Mesenteric fat pad (tissue), 1 donor: ENCODE results near the gene ENOPH1. TPM values are rescaled to one million over a fixed set of nuclear protein-coding genes. Genes with fewer than 3 reads are reported as not detected.
"Not testable (repeated sequence)": the region's sequence is repeated elsewhere in the genome, so short reads cannot be mapped to it uniquely, and the experiment has no call there.

Experiments used
- DNase-seq: peaks from one replicate; pipeline ENCODE4 v3.0.0-alpha.2; 2020; ENCODE audit warnings: low spot score
- long read RNA-seq: library from polyadenylated mRNA; unstranded; transcript quantifications from one replicate; pipeline ENCODE4 v2.0.0, GENCODE V29; 2020
- total RNA-seq: library from RNA; stranded (reverse); fragmentation: NEBNext Ultra II Directional; extraction: Animal tissue kit (Norgen Biotek cat#: 25700); gene quantifications from one replicate; pipeline ENCODE4 v1.2.1, GENCODE V29; 2021
- donor health status: DM: yes; HTN: yes; CAD: no.

Gene ENOPH1
- 21.2 TPM for total RNA-seq
- long read RNA-seq, transcript ENOPH1-202 (5 exons, 1,689 nt): minor isoform, 15 of 218 reads
- long read RNA-seq, transcript ENOPH1-203 (6 exons, 1,874 nt): minor isoform, 27 of 218 reads
- long read RNA-seq, transcript ENOPH1-201 (6 exons, 2,025 nt): major isoform, 158 of 218 reads
- long read RNA-seq, partial matches to known transcripts: 8 of 218 reads
- long read RNA-seq, other reads (novel, unspliced or antisense): 10 of 218 reads

DNA sequence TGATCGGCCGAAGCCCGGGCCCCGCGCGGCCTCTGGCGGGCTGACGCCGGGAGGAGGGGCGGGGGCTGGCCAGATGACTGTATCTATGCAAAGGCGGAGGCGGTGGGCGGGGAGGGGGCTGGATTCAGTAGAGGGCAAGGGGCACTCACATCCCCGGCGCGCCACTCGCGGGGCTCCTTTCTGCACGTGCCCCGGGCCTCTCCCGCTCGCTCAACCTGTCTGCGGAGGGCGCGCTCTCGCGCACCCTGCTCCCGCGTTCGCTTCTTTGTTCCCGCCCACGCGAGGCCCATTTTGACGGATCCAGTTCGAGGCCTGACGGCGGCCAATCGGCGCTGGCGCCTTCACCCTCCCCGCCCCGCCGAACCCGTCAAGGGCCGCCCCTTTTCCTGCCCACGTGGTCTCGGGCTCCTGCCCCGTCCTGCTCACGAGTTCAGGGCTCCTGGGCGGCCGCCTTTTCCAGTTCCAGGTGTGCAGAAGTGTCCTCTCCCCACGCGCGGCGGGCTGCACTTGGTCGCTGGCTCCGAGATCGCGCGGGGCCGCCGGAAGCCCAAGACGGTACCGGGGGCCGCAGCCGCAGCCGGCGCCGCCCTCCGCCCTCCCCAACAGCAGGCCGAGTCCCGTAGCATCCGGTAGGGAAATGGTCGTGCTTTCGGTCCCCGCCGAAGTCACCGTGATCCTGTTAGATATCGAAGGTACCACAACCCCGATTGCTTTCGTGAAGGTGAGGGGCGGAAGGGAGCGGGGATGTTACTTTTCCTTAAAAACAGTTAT, at the start of gene ENOPH1, which contains the start of gene HNRNPDL:
TSS of gene ENOPH1 (plus strand) at position 398 of the 771 bp plus-strand sequence. CDS start at position 638, 240 bp downstream.
TSS of gene HNRNPDL (minus strand) at position 270 of the 771 bp plus-strand sequence. CDS start 772 bp downstream, outside the sequence.
- peak; percentile 99 for DNase-seq

DNA sequence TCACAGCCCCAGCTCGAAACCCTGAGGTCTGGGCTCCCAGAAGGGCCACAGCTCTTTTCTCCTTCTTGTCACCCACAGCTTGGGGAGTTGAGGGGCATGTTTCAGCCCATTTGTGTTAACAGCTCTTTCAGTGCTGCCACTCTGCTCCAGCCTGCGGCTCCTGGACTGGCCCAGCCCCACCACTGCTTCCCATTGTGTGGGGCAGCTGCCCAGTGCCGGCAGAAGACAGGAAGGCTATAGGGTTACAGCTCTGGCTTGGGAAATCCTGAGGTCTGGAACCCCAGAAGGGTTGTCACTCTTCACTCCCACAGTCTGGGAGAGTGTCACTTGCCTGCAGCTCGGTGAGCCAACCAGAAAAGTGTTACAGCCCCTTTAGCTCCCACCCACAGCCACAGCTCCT, 49.6 kb upstream of the ENOPH1 start:
- no peak for DNase-seq

DNA sequence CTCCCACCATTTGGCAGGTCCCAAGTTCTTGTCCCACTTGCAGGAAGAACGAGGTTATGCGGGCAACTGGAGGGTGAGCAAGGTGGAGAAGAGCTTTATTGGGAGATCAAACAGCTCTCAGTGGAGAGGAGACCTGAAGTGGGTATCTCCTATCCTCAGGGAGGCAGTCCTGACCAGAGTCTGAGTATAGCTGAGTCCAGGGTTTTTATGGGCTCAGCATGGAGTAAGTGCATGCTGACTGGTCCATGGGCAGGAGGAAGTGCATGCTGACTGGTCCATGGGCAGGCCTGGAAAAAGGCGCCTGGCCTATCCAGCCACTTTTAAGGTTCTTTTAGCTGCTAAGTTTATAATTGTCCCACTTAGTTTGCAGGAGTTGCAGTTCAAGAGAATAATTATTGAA, 49.2 kb upstream of the ENOPH1 start:
- no peak for DNase-seq

DNA sequence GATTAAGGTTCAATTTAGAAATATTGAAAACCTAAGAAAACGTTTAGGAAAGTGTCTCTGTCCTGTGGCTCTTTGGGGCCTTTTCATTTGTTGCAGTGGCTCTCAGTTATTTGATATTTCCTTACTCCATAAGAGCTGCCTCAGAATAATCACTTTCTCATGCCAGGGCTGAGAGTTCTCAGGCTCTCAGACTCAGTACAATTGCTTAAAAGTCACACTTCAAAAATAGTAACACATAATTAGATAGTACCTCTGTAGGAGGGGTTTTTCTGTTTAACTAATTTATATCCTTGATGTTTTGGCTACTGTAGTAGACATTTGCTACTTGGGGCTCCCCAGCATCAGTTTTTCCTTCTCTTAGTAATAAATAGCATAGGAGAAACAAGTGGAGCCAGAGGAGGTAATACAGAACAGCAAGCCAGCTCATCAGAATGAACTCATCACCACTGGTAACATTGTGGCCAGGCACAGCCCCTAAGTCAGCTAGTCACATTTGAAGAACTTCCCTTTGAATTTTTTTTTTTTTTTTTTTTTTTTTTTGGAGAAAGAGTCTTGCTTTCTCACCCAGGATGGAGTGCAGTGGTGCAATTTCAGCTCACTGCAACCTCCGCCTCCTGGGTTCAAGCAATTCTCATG, 48.6 kb upstream of the ENOPH1 start:
- no peak for DNase-seq

DNA sequence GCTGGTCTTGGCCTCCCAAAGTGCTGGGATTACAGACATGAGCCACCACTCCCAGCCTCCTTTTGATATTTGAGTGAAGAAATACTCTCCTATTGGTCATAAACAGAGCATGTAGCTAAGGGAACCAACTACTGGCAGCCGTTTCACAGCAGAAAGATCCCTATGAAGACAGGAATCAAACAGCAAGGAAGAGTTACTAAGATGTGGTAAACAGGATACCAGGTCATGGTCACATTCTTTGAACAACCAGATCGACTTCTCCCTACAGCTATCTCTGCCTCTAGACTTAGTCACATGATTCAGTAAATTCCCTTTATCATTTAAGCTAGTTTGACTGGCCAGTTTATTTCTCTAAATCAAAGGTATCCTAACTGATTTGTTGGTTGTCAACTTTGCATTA, 47.6 kb upstream of the ENOPH1 start:
- DNase-seq: no peak

DNA sequence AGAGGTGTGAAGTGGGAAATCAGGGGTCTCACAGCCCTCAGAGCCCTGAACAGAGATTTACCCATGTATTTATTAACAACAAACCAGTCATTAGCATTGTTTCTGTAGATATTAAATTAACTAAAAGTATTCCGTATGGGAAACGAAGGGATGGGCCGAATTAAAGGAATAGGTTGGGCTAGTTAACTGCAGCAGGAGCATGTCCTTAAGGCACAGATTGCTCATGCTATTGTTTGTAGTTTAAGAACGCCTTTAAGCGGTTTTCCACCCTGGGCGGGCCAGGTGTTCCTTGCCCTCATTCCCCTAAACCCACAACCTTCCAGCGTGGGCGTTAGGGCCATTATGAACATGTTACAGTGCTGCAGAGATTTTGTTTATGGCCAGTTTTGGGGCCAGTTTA, 44.1 kb upstream of the ENOPH1 start:
- not testable (repeated sequence) for DNase-seq

DNA sequence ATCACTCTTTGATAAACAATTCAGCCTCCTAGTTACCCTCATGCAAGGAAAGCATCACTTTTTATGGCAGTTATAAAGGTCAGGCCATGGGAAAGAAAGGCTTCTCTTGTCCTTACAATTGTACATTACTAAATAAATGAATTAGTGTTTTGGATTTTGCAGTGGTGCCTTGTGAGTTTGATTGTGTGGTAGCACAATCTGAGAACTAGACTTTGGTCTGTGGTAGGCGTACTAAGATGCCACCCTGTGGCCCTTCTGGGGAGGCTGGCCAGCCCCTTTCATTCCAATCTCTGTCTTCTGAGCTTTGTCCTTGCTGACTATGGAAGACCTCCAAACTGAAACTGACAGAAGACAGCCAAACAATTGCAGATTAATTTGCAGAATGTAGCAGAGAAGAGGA, 42.0 kb upstream of the ENOPH1 start:
- DNase-seq: no peak

DNA sequence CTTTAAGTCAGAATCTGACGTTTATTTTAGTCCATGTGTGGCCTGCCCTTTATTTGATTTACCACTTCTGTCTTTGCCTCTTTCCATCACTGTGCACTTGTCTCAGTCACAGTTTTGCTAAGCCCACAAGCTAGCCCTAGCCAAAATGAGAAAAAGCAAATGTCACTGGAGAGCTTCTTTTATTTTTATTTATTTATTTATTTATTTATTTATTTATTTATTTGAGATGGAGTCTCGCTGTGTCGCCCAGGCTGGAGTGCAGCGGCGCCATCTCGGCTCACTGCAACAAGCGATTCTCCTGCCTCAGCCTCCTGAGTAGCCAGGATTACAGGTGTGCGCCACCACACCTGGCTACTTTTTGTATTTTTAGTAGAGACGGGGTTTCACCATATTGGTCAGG, 40.3 kb upstream of the ENOPH1 start:
- not testable (repeated sequence) for DNase-seq

DNA sequence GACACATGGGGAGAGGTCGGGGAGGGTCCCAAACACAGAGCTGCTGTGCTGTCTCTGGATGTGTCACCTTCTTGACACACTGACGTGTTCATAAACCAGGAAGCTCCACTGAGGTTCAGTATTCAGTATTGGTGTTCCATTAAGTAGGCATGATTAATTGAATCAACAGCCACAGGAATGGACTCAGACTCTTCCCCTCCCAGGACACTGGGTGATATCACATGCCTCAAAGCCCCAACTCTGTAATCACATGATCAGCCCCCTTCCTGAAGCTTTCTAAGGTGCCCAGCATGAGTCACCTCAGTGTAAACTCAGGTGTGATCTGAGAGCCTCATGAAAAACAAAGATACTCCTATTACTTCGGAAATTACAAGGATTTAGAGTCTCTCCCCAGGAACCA, 35.5 kb upstream of the ENOPH1 start:
- DNase-seq: no peak

DNA sequence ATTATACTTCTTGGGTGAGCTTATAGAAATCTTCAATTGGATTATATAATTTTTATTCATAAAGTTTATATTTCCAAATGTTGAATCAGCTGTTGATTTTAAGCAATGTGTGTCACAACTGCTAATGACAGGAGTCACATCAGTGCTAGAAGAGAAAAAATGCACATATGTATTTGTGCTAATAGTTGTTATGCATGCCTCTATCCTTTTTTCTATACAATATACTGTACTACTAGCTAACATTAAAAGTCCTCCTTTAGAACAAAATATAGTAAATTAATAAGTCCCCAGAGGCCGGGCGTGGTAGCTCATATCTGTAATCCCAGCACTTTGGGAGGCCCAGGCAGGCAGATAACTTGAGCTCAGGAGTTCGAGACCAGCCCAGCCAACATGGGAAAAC, 32.9 kb upstream of the ENOPH1 start:
- no peak for DNase-seq

DNA sequence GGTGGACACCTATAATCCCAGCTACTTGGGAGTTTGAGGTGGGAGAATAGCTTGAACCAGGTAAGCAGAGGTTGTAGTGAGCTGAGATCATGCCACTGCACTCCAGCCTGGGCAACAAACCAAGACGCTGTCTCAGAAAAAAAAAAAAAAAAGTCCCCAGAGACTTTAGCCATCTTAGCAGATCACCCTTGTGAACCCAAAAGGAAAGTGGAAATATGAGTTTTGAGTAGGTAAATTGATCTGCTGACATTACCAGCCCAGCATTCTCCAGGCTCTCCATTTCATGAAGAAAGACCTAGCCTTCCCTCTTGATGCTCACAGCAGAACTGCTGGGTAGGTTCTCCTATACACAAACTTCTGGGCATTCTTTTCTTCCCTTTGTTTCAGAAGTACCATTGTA, 32.1 kb upstream of the ENOPH1 start:
- DNase-seq: no peak

DNA sequence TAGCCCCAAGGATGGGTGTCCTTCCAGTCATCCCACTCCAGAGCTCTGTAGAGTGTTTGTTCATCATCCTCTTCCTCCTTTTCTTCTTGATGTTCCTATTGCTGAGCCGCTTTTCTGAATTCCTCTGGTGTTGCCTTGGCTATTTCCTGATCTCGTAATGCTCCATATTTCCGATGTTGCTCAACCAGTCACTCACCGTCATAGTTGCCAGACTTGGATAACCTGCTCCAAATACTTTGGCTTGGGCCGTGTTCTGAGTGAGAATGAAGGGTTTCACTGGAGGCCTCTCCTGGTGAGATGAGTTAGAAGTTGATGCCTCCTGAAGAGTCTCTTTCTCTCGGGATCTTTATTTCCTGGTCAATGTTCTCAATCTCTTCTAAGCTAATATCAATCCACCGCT, 28.8 kb upstream of the ENOPH1 start:
- DNase-seq: no peak

DNA sequence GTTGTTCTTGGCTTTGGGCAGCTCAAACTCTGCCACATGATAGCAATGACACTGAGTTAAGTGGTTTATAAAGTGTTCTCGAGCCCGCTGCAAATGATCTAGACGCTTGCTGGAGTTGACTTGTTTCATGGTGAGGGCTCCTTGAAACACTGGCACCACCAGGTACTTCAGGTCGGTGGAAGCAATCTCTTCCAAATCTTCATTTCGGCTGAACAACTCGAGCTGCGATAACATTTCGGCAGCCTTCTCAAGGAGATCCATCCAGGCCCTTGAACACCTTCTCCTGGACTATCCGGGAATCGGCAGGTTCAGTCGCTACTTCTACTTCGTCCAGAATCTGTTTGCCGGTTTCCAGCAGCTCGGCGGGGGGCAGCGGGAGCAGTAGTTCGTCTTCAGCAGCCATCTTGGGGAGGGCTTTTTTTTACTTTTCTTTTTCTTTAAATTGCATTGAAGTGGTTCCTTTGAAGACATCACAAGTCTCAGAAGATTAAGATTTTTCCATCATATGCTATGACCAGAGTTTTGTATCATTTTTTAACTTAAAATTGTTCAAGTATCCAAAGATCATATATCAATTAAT, 28.1 kb upstream of the ENOPH1 start:
- no peak for DNase-seq

DNA sequence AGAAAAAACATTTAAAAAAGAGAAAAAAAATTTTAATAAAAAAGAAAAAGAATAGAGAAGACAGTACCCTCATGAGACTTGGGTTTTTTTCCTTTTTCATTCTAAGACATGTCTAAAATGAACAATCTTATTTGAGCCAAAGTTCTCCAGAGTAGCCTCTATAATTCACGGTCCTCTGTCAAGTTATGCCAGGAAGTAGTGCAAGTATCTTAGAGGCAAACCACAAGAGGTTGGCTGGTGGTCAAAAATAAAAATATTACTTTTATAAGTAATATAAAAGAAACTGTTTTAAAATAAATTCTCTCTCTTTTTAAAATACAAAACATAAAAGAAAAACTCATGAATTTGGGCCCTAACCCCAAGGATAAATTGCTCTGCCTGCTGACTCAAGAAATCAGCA, 26.7 kb upstream of the ENOPH1 start:
- DNase-seq: no peak

DNA sequence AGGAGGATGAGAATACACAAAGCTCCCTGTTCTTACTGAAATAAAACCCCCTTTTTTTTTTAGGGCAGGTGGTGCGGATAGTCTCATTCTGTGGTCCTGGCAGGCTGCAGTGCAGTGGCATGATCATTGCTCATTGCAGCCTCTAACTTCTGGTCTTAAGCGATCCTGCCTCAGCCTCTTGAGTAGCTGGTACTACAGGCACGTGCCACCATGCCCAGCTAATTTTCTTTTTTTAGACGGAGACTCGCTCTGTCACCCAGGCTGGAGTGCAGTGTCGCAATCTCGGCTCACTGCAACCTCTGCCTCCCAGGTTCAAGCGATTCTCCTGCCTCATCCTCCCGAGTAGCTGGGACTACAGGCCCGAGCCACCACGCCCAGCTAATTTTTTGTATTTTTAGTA, 15.3 kb upstream of the ENOPH1 start:
- not testable (repeated sequence) for DNase-seq

DNA sequence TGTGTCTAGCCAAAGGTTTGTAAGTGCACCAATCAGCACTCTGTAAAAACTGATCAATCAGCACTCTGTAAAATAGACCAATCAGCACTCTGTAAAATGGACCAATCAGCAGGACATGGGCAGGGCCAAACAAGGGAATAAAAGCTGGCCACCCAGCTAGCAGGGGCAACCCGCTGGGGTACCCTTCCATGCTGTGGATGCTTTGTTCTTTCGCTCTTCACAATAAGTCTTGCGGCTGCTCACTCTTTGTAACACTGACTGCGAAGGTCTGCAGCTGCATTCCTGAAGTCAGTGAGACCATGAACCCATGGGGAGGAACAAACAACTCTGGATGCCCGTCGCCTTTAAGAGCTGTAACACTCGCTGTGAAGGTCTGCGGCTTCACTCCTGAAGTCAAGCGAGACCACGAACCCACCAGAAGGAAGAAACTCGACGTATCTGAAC, 14.4 kb upstream of the ENOPH1 start:
- no peak for DNase-seq

DNA sequence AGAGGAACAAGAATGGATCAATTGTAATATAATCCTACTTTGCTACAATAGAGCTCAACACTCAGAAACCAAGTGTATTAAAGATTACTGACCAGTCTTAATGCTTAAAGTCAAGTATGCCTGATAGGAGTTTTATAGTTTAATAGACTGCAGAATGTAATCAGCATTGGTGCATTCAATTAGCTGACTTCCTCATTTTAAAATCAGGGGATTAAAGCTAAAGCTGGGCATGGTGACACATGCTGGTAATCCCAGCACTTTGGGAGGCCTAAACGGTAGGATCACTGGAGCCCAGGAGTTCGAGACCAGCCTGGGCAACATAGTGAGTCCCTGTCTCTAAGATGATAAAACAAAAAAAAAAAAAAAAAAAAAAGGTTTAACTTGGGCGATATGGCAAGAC, 10.9 kb upstream of the ENOPH1 start:
- no peak for DNase-seq

DNA sequence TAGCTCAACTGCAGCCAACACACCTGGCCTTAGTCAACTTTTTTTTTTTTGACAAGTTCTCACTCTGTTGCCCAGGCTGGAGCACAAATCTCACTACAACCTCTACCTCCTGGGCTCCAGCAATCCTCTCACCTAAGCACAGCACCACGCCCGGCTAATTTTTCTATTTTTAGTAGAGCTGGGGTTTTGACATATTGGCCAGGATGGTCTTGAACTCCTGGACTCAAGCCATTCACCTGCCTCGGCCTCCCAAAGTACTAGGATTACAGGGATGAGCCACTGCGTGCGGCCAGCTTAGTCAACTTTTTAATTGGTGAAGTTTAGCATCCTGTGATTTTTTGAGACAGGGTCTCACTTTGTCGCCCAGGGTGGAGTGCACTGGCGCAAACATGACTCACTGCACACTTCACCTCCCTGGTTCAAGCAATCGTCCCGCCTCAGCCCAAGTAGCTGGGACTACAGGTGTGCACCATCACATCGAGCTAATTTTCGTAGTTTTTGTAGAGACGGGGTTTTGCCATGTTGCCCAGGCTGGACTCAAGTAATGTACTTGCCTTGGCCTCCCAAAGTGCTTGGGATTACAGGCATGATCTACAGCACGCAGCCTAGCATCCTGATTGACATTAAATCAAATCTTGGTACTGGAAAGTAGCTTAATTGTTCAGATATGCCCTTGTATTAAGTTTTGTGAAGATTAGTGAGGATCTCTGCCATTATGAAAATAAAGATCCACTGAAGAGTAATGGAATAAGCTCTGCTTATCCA, 8.4 kb upstream of the ENOPH1 start:
- no peak for DNase-seq

DNA sequence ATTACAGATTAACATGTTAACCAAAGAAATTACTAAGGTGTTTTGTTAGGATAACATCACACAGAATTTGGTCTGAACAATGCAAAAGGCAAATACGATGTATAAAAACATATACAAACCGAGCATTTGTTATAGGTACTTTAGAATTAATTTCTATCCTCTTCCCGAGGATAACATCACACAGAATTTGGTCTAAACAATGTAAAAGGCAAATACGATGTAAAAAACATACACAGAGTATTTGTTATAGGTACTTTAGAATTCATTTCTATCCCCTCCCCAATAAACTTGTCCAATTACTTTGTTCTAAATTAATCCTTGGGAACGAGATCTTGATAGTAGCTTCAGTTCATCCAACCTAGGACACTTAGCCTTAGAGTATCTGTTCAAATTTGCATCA, 7.8 kb upstream of the ENOPH1 start:
- no peak for DNase-seq

DNA sequence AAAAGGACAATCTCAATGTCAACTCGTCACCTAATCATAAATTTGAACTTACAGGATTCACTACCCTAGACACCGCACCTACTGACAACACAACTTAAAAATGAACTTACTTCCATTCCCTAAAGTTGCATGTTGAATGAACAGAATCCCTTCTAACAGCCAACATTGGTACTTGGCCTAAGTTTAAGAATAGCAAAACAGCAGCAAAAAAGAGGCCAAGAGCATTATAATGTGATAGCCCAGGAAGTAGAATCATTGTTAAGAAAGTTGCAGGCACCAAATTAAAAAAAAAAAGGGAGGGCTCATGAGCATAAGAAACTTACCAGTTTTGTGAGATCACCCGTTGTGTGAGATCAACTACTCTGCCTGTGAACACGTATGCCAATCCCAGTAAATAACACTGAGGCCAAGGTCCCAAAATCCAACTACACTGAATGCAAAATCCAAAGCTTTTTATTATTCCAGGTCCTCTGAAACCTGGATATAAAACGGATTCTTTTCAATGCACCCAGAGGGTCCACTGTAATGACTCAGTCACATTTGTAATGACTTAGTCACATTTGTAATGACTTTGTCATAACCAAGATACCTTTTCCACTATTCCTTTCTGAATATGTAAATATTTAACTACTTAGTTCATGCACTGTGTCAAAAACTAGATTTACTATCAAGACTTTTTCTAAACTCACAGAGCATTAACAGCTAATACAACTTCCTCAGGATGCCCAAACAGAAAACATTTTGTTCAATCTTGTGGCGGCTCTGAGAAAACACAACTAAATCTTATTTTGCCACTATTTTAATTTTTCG, 6.9 kb upstream of the ENOPH1 start:
- no peak for DNase-seq
